ENCODE results near the gene FTH1.
"Not testable (repeated sequence)": the region's sequence is repeated elsewhere in the genome, so short reads cannot be mapped to it uniquely, and the experiment has no call there.

FTH1 gene

GRCh38 chr11:61963282-61964057 lies 4.0 kb downstream of the FTH1 start:
- no peak for DNase-seq

DNA sequence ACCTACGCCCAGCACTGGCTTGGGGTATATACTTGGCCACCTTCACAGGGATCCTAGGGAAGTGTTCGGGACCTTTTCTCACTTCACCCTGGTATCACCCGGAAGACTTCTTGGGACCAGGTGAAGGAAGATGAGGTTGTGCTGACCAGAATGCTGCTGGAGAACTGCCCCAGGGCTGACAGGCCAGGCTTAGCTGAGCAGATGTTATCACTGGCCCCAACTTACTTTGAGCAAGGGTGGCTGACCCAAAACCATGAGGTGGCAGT lies 4.5 kb downstream of the FTH1 start:
- DNase-seq: no peak

- no peak for DNase-seq
Observed at GRCh38 chr11:61962213-61963015, 5.0 kb downstream of the FTH1 start.

- DNase-seq: peak; percentile 21
Observed at GRCh38 chr11:61961570-61962212, 5.7 kb downstream of the FTH1 start.

DNA sequence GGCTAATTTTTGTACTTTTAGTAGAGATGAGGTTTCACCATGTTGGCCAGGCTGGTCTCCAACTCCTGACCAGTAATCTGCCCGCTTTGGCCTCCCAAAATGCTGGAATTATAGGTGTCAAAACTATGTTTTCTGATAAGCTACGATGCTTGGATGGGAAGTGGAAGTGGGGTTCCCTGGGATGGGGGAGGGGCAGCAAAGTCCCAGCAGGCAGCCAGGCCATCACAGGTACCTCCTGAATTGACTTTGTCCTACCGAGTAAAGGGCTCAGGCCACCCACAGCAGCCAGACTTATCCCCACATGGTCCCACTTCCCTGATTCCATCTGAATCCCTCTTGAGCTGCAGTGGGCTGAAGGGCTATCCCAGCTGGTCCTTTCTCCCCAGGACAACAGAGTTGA lies 6.9 kb downstream of the FTH1 start:
- no peak for DNase-seq

DNA sequence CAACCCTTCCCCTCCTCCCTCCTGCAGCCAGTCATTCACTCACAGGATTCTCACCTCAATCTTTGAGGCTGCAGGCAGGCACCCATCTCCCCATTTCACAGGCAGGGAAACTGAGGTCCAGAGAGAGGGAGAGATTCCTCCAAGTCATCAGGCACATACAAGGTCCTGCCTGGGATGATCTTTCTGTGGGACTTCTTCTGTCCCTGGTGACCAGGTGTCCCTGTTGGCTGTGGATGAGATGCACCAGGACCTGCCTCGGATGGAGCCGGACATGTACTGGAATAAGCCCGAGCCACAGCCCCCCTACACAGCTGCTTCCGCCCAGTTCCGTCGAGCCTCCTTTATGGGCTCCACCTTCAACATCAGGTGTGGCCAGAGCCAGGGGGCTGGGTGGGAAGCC lies 7.8 kb downstream of the FTH1 start:
- no peak for DNase-seq

DNA sequence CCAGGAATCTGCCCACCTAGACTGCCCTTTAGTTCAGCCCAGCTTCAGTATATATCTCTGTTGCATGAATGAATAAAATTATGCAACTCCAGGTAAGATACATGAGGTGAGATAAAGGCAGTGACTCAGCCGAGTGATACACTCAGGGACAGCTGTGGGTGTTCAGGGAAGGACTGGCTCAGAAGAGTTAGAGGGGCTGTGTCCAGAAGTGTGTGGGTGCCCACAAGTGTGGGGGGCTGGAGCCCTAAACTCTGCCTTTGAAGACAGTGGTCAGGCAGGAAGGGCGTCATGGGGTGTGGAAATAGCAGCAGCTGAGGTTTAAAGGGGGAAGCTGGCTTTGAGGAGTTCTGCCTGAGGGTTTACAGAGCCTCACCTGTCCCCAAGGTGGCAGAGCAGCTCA lies 8.3 kb downstream of the FTH1 start:
- DNase-seq: no peak

DNA sequence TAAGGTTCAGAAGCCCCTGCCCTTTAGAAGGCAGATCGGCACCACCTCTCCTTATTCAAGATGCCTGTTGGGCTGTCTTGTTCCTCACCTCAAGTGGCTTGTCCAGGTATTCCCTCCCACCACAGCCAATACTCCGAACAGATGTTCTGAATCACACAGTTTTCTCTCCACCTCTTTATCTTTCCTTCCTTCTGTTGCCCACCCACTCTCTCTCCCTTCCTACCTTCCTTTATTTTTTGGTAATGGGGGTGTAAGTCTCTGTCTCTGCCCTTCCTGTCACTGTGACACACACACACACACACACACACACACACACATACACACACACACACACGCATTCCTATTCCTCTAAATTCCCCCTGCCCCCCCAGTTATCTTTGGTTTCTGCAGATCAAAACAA lies 8.8 kb downstream of the FTH1 start:
- no peak for DNase-seq

- no peak for DNase-seq
Observed at GRCh38 chr11:61957021-61957770, 10.2 kb downstream of the FTH1 start.

DNA sequence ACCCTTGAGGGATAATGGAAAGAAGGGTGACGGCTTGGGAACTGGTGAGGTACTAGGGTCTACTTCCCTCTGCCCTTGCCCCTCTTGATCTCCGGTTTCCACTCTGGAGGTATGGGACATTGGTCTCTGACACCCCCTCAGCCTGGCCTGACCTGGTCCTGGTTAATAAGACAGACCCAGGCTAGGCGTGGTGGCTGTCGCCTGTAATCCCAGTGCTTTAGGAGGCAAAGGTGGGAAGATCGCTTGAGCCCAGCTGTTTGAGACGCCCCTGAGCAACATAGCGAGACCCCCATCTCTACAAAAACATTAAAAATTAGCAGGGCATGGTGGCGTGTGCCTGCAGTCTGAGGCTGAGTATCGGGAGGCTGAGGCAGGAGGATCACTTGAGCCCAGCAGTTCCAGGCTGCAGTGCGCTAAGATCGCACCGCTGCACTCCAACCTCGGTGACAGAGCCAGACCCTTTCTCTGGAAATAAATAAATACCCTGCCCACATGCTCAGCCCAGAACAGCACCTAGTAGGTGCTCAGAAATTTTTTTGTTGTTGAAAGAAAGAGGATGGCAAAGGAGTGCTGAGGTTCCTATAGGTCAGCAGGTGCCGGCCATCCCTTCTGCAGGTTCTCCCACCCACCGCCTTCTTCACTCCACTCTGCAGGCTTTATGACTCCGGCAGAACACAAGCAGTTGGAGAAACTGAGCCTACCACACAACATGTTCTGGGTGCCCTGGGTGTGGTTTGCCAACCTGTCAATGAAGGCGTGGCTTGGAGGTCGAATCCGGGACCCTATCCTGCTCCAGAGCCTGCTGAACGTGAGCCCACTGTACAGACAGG lies 11.0 kb downstream of the FTH1 start:
- no peak for DNase-seq

- DNase-seq: no peak
Observed at GRCh38 chr11:61955422-61956135, 11.9 kb downstream of the FTH1 start.

- peak; percentile 34 for DNase-seq
Observed at GRCh38 chr11:61954851-61955421, 12.5 kb downstream of the FTH1 start.

DNA sequence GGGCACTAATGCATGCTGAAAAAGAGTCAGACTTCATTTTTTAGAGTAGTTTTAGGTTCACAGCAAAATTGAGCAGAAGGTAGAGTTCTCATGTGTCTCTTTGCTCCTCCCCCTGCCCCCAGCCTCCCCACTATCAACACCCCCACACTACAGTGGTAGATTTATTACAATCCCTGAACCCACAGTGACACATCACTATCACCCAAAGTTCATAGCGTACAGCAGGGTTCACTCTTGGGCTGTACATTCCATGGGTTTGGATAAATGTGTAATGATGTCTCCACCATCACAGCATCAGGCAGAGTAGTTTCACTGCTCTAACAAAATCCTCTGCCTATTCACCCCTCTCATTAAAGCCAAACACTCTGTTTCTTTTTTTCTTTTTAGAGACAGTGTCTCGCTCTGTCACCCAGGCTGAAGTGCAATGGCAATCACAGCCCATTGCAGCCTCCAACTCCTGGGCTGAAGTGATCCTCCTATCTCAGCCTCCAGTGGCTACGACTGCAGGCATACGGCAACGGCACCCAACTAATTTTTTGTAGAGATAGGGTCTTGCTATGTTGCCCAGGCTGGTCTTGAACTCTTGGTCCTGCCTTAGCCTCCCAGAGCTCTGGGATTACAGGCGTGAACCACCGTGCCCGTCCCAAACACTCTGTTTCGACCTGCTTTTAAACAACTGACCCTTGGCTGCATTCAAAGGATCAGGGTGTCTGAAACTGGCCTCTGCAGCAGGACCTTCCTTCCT lies 13.2 kb downstream of the FTH1 start:
- DNase-seq: no peak

DNA sequence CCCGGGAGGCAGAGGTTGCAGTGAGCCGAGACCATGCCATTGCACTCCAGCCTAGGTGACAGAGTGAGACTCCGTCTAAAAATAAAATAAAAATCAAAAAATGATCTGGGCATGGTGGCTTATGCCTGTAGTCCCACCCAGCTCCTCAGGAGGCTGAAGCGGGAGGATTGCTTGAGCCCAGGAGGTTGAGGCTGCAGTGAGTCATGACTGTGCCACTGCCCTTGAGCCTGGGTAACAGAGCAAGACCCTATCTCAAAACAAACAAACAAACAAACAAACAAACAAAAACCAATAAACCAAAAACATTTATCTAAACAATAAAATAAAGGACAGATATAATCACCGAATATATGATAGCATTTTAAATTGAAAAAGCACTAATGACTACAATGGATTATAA lies 13.8 kb downstream of the FTH1 start:
- DNase-seq: not testable (repeated sequence)

GRCh38 chr11:61952882-61953281 lies 14.6 kb downstream of the FTH1 start:
- DNase-seq: no peak

GRCh38 chr11:61951484-61952135 lies 15.8 kb downstream of the FTH1 start:
- no peak for DNase-seq

DNA sequence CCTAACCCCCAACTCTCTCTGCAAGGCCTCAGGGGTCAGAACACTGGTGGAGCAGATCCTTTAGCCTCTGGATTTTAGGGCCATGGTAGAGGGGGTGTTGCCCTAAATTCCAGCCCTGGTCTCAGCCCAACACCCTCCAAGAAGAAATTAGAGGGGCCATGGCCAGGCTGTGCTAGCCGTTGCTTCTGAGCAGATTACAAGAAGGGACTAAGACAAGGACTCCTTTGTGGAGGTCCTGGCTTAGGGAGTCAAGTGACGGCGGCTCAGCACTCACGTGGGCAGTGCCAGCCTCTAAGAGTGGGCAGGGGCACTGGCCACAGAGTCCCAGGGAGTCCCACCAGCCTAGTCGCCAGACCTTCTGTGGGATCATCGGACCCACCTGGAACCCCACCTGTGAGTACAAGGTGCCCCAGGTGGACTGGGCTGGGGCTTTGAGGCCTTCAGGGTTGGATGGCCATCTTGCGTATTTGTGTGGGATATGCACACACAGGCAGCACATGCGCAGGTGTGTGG lies 17.3 kb downstream of the FTH1 start, which contains the start of gene BEST1:
Gene BEST1, plus strand, starts transcription at position 317 of the 513 bp plus-strand sequence. CDS start 1,456 bp downstream, outside the sequence.
- DNase-seq: no peak

DNA sequence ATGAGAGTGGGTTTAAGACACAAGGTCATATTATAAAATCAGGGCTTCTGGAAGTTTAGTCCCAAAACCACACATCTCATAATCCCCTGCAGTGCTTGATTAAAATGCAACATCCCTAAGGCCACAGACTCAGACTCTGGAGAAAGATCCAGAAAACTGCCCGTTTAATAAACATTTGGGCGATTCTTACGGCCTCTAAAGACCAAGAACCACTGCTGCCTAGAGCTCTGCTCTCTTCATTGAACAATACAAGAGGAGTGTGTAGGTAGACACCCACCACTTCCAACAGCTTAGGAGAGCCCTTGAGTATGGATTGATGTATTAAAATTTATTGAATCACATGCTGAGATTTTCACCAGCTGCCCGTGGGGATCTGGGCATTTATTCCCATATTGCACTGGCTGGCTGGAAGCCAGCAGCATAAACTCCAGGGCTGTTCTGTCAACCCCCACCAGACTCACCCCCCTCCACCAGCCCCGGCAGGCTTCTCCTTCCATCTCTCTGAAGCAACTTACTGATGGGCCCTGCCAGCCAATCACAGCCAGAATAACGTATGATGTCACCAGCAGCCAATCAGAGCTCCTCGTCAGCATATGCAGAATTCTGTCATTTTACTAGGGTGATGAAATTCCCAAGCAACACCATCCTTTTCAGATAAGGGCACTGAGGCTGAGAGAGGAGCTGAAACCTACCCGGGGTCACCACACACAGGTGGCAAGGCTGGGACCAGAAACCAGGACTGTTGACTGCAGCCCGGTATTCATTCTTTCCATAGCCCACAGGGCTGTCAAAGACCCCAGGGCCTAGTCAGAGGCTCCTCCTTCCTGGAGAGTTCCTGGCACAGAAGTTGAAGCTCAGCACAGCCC lies 18.0 kb downstream of the FTH1 start:
- DNase-seq: peak; percentile 77

DNA sequence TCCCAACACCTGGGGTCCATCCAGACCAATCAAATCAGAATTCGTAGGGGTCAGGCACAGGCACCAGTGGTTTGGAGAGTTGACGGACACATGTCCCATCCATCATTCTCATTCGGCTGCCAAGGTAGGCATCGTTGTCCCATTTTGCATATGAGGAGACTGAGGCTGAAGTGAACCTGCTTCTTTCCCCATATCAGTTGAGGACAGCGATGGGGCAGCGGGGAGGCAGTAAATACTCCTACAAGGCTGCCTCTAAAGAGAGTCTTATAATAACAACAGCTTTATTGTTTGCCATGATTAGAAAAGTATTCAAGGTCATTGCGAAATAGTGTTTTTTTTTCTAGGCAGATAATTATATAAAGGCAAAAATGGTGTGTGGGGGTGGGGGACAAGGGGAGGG lies 18.9 kb downstream of the FTH1 start:
- DNase-seq: no peak
